CD4-positive, alpha-beta T cell (primary cell): ENCODE measurements around the gene MUSTN1. TPM values are rescaled to one million over a fixed set of nuclear protein-coding genes. Genes with fewer than 3 reads are reported as not detected.

Experiments
- ATAC-seq: fragments of 200-7000 bp; cut with Tn5 transposase; one replicate; pipeline ENCODE4 v1.10.0; 2022; ENCODE audit warnings: mild to moderate bottlenecking; ENCODE audit not compliant: poor library complexity
- CTCF ChIA-PET: fragments of 350-600 bp; sonication (Branson Sonifier 250); formaldehyde crosslinking; loops from one replicate; lab custom pipeline; 2021; ENCODE audit warnings: antibody characterized with exemption, inconsistent platforms; lab: Charles Lee
- POLR2A ChIA-PET: fragments of 350-600 bp; sonication (Branson Sonifier 250); formaldehyde crosslinking; loops from one replicate; lab custom pipeline; 2021; ENCODE audit warnings: antibody characterized with exemption, inconsistent platforms; lab: Charles Lee
- DNase-seq, 14 experiments: peaks; one replicate each; pipeline ENCODE4 v3.0.0-alpha.2; 2013 to 2020; ENCODE audit warnings: mixed read lengths in 2 of 14
- H3K27ac ChIP-seq, 2 donors: one replicate each; pipeline versions ENCODE4 v1.5.1 to v1.7.0; 2013; ENCODE audit warnings: low read length in 2 of 2, low read depth in 1 of 2, mild to moderate bottlenecking in 1 of 2
- H3K27me3 ChIP-seq, 2 experiments: 1 replicate in 1 of 2; 2 replicates in 1 of 2; pipeline versions ENCODE4 v1.6.1 to v1.7.0; 2013; ENCODE audit warnings: low read length in 2 of 2, control low read depth in 1 of 2, mild to moderate bottlenecking in 1 of 2, moderate library complexity in 1 of 2; ENCODE audit not compliant: insufficient read depth in 2 of 2, control insufficient read depth in 1 of 2
- H3K36me3 ChIP-seq: one replicate; pipeline ENCODE4 v1.6.1; 2013; ENCODE audit warnings: low read length, control low read depth; ENCODE audit not compliant: insufficient read depth
- H3K4me1 ChIP-seq: one replicate; pipeline ENCODE4 v1.6.1; 2013; ENCODE audit warnings: low read length, control low read depth; ENCODE audit not compliant: insufficient read depth
- H3K4me3 ChIP-seq: one replicate; pipeline ENCODE4 v1.5.1; 2013; ENCODE audit warnings: mild to moderate bottlenecking, low read length, moderate library complexity
- H3K9me3 ChIP-seq, 2 experiments: 1 replicate in 1 of 2; 2 replicates in 1 of 2; pipeline versions ENCODE4 v1.6.1 to v1.7.0; 2013; ENCODE audit warnings: low read length in 2 of 2, mild to moderate bottlenecking in 2 of 2, control low read depth in 1 of 2, moderate library complexity in 1 of 2; ENCODE audit not compliant: control insufficient read depth in 1 of 2, insufficient read depth in 1 of 2
- H3K27ac Mint-ChIP-seq: one replicate; pipeline ENCODE4 v1.8.0; 2020; ENCODE audit warnings: mixed read lengths
- H3K27me3 Mint-ChIP-seq: one replicate; pipeline ENCODE4 v1.8.0; 2021; ENCODE audit warnings: mixed read lengths
- H3K36me3 Mint-ChIP-seq: one replicate; pipeline ENCODE4 v1.8.0; 2021; ENCODE audit warnings: low read depth, mixed read lengths
- H3K4me1 Mint-ChIP-seq: one replicate; pipeline ENCODE4 v1.8.0; 2021; ENCODE audit warnings: low read depth, mixed read lengths
- H3K4me3 Mint-ChIP-seq: one replicate; pipeline ENCODE4 v1.8.0; 2020; ENCODE audit warnings: mild to moderate bottlenecking, mixed read lengths
- H3K9me3 Mint-ChIP-seq: one replicate; pipeline ENCODE4 v1.8.0; 2020; ENCODE audit warnings: mixed read lengths
- intact Hi-C, 2 experiments: fragments of 100-400 bp; cut with DNase I in 1 of 2; cut with micrococcal nuclease in 1 of 2; formaldehyde crosslinking; loops; one replicate each; pipeline versions ENCODE4 v1.15.1 to v1.9.0; 2023 to 2025; cut with DNase I, micrococcal nuclease
- total RNA-seq, 174 experiments: library from RNA in 2 of 174; stranded (reverse) in 2 of 174; gene quantifications; one replicate each; pipeline ENCODE4 v1.2.3 and lab custom pipeline; 2021 to 2026
- TF ChIP-seq, protein P1 (sequence below): fragments of 200-600 bp; IDR thresholded peaks from one replicate; pipeline ENCODE4 v1.8.0; 2022; ENCODE audit warnings: antibody characterized with exemption, mild to moderate bottlenecking

Gene MUSTN1
- total RNA-seq, 2 experiments from 2014 or later, result 10.7 to 11.3 TPM

DNA sequence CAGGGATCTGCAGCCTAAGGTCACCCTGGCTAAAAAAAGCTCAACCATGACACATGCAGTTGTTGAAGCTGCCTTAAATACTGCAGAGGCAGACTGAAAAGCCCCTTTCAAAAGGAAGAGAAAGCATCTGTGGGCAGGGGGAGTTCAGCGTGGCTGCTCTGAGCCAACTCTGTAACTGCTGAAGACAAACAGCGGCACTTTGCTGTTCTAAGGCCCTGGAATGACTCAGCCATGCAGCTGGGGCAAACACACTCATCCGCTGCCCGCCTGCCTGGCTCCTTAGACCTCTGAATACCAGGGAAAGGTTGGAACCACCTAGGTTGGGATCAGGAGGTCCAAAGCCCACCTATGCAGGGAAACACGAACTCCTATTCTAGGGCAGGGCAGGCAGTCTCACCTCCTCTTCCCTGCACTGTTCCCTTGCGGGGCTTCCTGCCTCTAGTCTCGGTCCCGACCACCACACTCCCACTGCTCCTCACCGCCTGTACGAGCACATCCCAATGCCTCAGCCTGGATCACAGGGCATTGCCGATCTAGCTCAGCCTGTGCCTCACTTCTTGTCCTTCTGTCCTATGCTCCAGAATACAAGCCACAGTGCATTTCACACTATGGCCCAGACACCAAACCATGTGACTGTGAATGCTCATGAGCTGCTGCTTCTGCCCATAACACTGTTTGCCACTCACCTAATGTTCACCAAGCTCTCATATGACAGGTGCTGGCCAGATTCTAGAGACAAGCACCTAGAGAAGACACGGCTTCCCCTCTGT is 6.6 kb upstream of the MUSTN1 start:
- DNase-seq (no peak), ATAC-seq (no peak)
- peaks cover 35% of the 10 kb centered on the region for H3K4me1 Mint-ChIP-seq
- H3K27me3 Mint-ChIP-seq, result no peaks in the 10 kb centered on the region
- Histone ChIP-seq H3K9me3 (no peaks in the 10 kb centered on the region), H3K36me3 (peaks cover 46% of the 10 kb centered on the region), H3K4me1 (peaks cover 21% of the 10 kb centered on the region), H3K27me3 (no peaks in the 10 kb centered on the region), H3K27ac (no peak overlapping the region), H3K4me3 (no peak overlapping the region)
- no peak overlapping the region for H3K4me3 Mint-ChIP-seq
- H3K36me3 Mint-ChIP-seq, result peaks cover 59% of the 10 kb centered on the region
- H3K9me3 Mint-ChIP-seq, result no peaks in the 10 kb centered on the region
- CTCF ChIA-PET, result no interaction called here
- no peak overlapping the region for H3K27ac Mint-ChIP-seq
- TF ChIP-seq, protein P1, sequence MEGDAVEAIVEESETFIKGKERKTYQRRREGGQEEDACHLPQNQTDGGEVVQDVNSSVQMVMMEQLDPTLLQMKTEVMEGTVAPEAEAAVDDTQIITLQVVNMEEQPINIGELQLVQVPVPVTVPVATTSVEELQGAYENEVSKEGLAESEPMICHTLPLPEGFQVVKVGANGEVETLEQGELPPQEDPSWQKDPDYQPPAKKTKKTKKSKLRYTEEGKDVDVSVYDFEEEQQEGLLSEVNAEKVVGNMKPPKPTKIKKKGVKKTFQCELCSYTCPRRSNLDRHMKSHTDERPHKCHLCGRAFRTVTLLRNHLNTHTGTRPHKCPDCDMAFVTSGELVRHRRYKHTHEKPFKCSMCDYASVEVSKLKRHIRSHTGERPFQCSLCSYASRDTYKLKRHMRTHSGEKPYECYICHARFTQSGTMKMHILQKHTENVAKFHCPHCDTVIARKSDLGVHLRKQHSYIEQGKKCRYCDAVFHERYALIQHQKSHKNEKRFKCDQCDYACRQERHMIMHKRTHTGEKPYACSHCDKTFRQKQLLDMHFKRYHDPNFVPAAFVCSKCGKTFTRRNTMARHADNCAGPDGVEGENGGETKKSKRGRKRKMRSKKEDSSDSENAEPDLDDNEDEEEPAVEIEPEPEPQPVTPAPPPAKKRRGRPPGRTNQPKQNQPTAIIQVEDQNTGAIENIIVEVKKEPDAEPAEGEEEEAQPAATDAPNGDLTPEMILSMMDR, result no peak
- POLR2A ChIA-PET, result no interaction called here
- intact Hi-C loops, result no loop called here

DNA sequence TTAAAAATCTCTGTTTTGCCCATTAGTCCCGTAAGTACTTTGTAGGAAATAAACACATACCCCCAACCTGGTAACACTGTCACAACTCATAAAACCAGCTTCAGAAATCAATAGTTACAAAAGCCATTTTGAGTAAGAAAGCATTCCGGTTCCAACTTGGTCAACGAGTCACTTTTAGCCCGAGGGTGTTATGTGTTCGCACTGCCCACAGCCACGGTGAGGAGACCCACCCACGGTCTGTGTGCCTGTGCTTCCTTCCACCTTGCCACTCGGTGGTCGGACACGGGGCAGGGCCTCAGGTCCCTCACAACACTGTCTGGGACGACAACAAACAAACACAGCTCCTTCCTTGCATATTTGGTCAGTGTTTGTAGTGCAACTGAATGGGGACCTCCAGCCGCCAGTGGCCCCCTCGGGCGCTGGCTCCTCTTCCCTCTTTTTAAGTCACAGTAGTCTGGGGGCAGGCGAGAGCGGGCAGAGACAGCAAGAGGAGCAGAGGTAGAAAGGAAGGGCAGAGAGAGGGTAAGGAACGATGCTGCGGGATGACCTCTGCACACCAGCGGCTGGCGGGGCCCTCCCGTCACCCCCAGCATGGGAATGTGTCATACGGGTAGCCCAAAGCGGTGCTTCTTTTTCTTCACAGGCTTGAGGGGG is 5.2 kb upstream of the MUSTN1 start:
- POLR2A ChIA-PET, result no interaction called here
- no peaks in the 10 kb centered on the region for H3K9me3 Mint-ChIP-seq
- CTCF ChIA-PET, result no interaction called here
- no peak overlapping the region for H3K4me3 Mint-ChIP-seq
- H3K9me3 ChIP-seq, result no peaks in the 10 kb centered on the region
- TF ChIP-seq, protein P1, result no peak
- H3K36me3 Mint-ChIP-seq, result peaks cover 58% of the 10 kb centered on the region
- no peak overlapping the region for H3K27ac Mint-ChIP-seq
- H3K4me3 ChIP-seq, result no peak overlapping the region
- peaks cover 33% of the 10 kb centered on the region for H3K4me1 Mint-ChIP-seq
- intact Hi-C loops, result no loop called here
- DNase-seq (no peak), ATAC-seq (no peak)
- H3K27me3 Mint-ChIP-seq, result no peaks in the 10 kb centered on the region
- no peak overlapping the region for H3K27ac ChIP-seq
- H3K4me1 ChIP-seq, result peaks cover 21% of the 10 kb centered on the region
- no peaks in the 10 kb centered on the region for H3K27me3 ChIP-seq
- H3K36me3 ChIP-seq, result peaks cover 56% of the 10 kb centered on the region

DNA sequence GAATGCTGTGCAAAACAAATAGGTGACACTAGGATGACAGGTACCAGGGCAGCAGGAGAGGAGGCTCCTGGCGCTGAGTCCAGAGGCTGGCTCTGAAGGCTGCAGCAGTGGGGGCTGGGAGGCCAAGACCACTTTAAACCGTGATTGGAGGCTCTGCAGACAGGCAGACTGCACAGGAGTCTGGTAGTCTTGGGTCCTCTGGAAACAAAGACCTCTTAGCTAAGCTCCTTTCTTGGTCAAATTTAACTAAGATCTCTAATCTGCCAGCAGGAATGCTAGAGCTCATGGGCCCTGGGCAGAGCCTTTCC is 4.4 kb upstream of the MUSTN1 start:
- no peak for DNase-seq
- ChIA-PET CTCF (no interaction called here), POLR2A (interaction anchor here (0.9 to 2.1 kb wide), 3 partner anchors 54 to 98 kb away, joined by 3 to 7 read pairs (median 3); partner anchors contain the start of gene NEK4)
- Histone ChIP-seq H3K9me3 (no peaks in the 10 kb centered on the region), H3K4me1 (peaks cover 21% of the 10 kb centered on the region), H3K4me3 (no peak overlapping the region), H3K36me3 (peaks cover 57% of the 10 kb centered on the region), H3K27me3 (no peaks in the 10 kb centered on the region), H3K27ac (no peak overlapping the region)
- Mint-ChIP-seq H3K4me1 (peaks cover 25% of the 10 kb centered on the region), H3K9me3 (no peaks in the 10 kb centered on the region), H3K27me3 (no peaks in the 10 kb centered on the region), H3K4me3 (no peak overlapping the region), H3K27ac (no peak overlapping the region), H3K36me3 (peaks cover 55% of the 10 kb centered on the region)
- ATAC-seq, result no peak
- TF ChIP-seq, protein P1, result no peak
- intact Hi-C loops, result no loop called here
